Hypothalamus (tissue), 51 donors: ENCODE data around the gene ZNF219.

Experiments used
- DNase-seq, 51 donors: peaks; one replicate each; lab custom pipeline; 2025; lab: John Stamatoyannopoulos, UW

ZNF219 gene

GRCh38 chr14:21102521-21103410, 4.3 kb upstream of the ZNF219 start:
- DNase-seq: peak in 1 of 51 donors; percentile 53

GRCh38 chr14:21101802-21102413, 3.5 kb upstream of the ZNF219 start:
- no peak for DNase-seq

- no peak for DNase-seq
Observed at GRCh38 chr14:21100931-21101330, 2.5 kb upstream of the ZNF219 start, which contains the start of gene TMEM253. Gene TMEM253 (plus strand): TSS chr14:21101066. CDS start chr14:21101344, 278 bp downstream.

- no peak for DNase-seq
Observed at GRCh38 chr14:21099596-21099985, 1.1 kb upstream of the ZNF219 start.

GRCh38 chr14:21098892-21099595, 589 bp upstream of the ZNF219 start:
- peak in 1 of 51 donors; percentile 6 for DNase-seq

GRCh38 chr14:21097636-21098075, 799 bp downstream of the ZNF219 start:
- peak in 16 of 51 donors; percentile 11 to 59 (median 31) for DNase-seq

GRCh38 chr14:21096978-21097635, 1.3 kb downstream of the ZNF219 start:
- peak in 6 of 51 donors; percentile 18 to 50 (median 38) for DNase-seq

GRCh38 chr14:21096438-21096837, 2.0 kb downstream of the ZNF219 start:
- DNase-seq: no peak

- DNase-seq: peak in 2 of 51 donors; percentile 5 to 40
Observed at GRCh38 chr14:21095430-21096205, 2.8 kb downstream of the ZNF219 start.

GRCh38 chr14:21093769-21094681, 4.4 kb downstream of the ZNF219 start:
- DNase-seq: peak in 21 of 51 donors; percentile 12 to 58 (median 33)

- no peak for DNase-seq
Observed at GRCh38 chr14:21093018-21093417, 5.4 kb downstream of the ZNF219 start.

- peak in 49 of 51 donors; percentile 13 to 86 (median 63) for DNase-seq
Observed at GRCh38 chr14:21092273-21093011, 6.0 kb downstream of the ZNF219 start.

- no peak for DNase-seq
Observed at GRCh38 chr14:21091821-21092272, 6.6 kb downstream of the ZNF219 start.

GRCh38 chr14:21090940-21091663, 7.4 kb downstream of the ZNF219 start:
- no peak for DNase-seq

- DNase-seq: peak in 8 of 51 donors; percentile 5 to 37 (median 12)
Observed at GRCh38 chr14:21090194-21090939, 8.1 kb downstream of the ZNF219 start.

- DNase-seq: no peak
Observed at GRCh38 chr14:21089877-21090193, 8.6 kb downstream of the ZNF219 start.

GRCh38 chr14:21089271-21089670, 9.2 kb downstream of the ZNF219 start:
- no peak for DNase-seq
